Lower lobe of right lung (tissue), 2 donors: ENCODE data around the gene GRN. TPM values are rescaled to one million over a fixed set of nuclear protein-coding genes. Genes with fewer than 3 reads are reported as not detected.

Experiments
- ATAC-seq, 2 donors: fragments of 200-7000 bp; cut with Tn5 transposase; one replicate each; pipeline ENCODE4 v1.9.1; 2020 to 2022; ENCODE audit warnings: mild to moderate bottlenecking in 2 of 2, moderate library complexity in 2 of 2
- DNase-seq: peaks from one replicate; pipeline ENCODE4 v3.0.0-alpha.2; 2020
- H3K27ac ChIP-seq: fragments of 200-600 bp; one replicate; pipeline ENCODE4 v1.8.0; 2022
- H3K27me3 ChIP-seq: fragments of 200-600 bp; one replicate; pipeline ENCODE4 v1.8.0; 2022; ENCODE audit warnings: low read depth
- H3K36me3 ChIP-seq: fragments of 200-600 bp; one replicate; pipeline ENCODE4 v1.8.0; 2022; ENCODE audit warnings: mild to moderate bottlenecking
- H3K4me1 ChIP-seq: fragments of 200-600 bp; one replicate; pipeline ENCODE4 v1.8.0; 2022
- H3K4me3 ChIP-seq: fragments of 200-600 bp; one replicate; pipeline ENCODE4 v1.8.0; 2022; ENCODE audit warnings: mild to moderate bottlenecking
- H3K9me3 ChIP-seq: fragments of 200-600 bp; one replicate; pipeline ENCODE4 v1.8.0; 2022
- CTCF ChIP-seq: fragments of 200-600 bp; IDR thresholded peaks from one replicate; pipeline ENCODE4 v1.8.0; 2022; ENCODE audit warnings: antibody characterized with exemption, mild to moderate bottlenecking
- intact Hi-C: fragments of 100-400 bp; cut with DNase I; formaldehyde crosslinking; loops from one replicate; pipeline ENCODE4 v1.11.0; 2022
- total RNA-seq: library from RNA; stranded (reverse); fragmentation: NEBNext Ultra II Directional; extraction: Animal tissue kit (Norgen Biotek cat#: 25700); gene quantifications from one replicate; pipeline ENCODE4 v1.2.1, GENCODE V29; 2021
- donor health status: DM: no; HTN: yes; CAD: no; lungs with severe emphysema.

Gene GRN
- total RNA-seq, 1 donor from 2014 or later, result 1,241 TPM

- ATAC-seq, result no peak
- no peak for DNase-seq
Observed at GRCh38 chr17:44400226-44400847, 55.2 kb downstream of the GRN start.

More at GRCh38 chr17:44400226-44400847, 55.2 kb downstream of the GRN start:
- H3K27ac ChIP-seq, result no peak overlapping the region
- no peaks in the 10 kb centered on the region for H3K27me3 ChIP-seq
- H3K4me1 ChIP-seq, result no peaks in the 10 kb centered on the region
- no peak overlapping the region for H3K4me3 ChIP-seq
- H3K36me3 ChIP-seq, result peaks cover 88% of the 10 kb centered on the region
- TF ChIP-seq CTCF, result no peak
- intact Hi-C loops, result no loop called here
- no peaks in the 10 kb centered on the region for H3K9me3 ChIP-seq

Other genes starting within 250 kb of the GRN start
- 59.2 TPM for gene HDAC5, start 221.7 kb upstream of the GRN start, total RNA-seq
- gene HROB, start 203.4 kb upstream of the GRN start, total RNA-seq, result 0.50 TPM
- not detected for gene ASB16, start 174.6 kb upstream of the GRN start, total RNA-seq
- gene TMUB2, start 158.3 kb upstream of the GRN start, total RNA-seq, result 41.9 TPM
- gene ATXN7L3, start 145.4 kb upstream of the GRN start, total RNA-seq, result 67.4 TPM
- gene UBTF, start 125.6 kb upstream of the GRN start, total RNA-seq, result 56.7 TPM
- gene SLC4A1, start 77.2 kb upstream of the GRN start, total RNA-seq, result 0.83 TPM
- 0.38 TPM for gene RUNDC3A, start 36.7 kb upstream of the GRN start, total RNA-seq
- 76.1 TPM for gene SLC25A39, start 20.5 kb upstream of the GRN start, total RNA-seq
- 1.2 TPM for gene FAM171A2, start 18.6 kb downstream of the GRN start, total RNA-seq
- 5.2 TPM for gene ITGA2B, start 44.3 kb downstream of the GRN start, total RNA-seq
- 48.3 TPM for gene GPATCH8, start 158.1 kb downstream of the GRN start, total RNA-seq
- 7.4 TPM for gene FZD2, start 212.2 kb downstream of the GRN start, total RNA-seq